Measurements from ENCODE around the gene CACNA2D2.

- TF ChIP-seq JUND (IDR thresholded peaks at IDR 0.05) (no peak), GATA2 (CRISPR knock-in tag; IDR thresholded peaks at IDR 0.05) (no peak), SMC3 (IDR thresholded peaks at IDR 0.05; ENCODE audit: low read depth, low read length) (no peak), CTCF (IDR thresholded peaks at IDR 0.05) (no peak), EZH2phosphoT487 (IDR thresholded peaks at IDR 0.05; ENCODE audit: borderline replicate concordance, low read depth) (no peak), GABPA (IDR thresholded peaks at IDR 0.05; ENCODE audit: low read depth) (no peak), EP300 (IDR thresholded peaks at IDR 0.05; ENCODE audit: borderline replicate concordance in 1 of 2, low read depth in 1 of 2, low read length in 1 of 2) (no peak), RFX5 (IDR thresholded peaks at IDR 0.05; ENCODE audit: low read length) (no peak), SIN3A (IDR thresholded peaks at IDR 0.05; ENCODE audit: borderline replicate concordance, low read depth, low read length) (no peak), IRF3 (IDR thresholded peaks at IDR 0.05; ENCODE audit: low read depth, low read length) (no peak), YY1 (IDR thresholded peaks at IDR 0.05; ENCODE audit: low read depth) (no peak), FOXM1 (IDR thresholded peaks at IDR 0.05; ENCODE audit: low read depth) (no peak), USF1 (IDR thresholded peaks at IDR 0.05; ENCODE audit: borderline replicate concordance, low read depth) (no peak)
Observed at GRCh38 chr3:50417637-50418033, 85.8 kb downstream of the CACNA2D2 start.

Data from SK-N-SH (cell line).